Stimulated activated CD8-positive, alpha-beta memory T cell treated with anti-CD3 and anti-CD28 coated beads, Interleukin-7, amount 100 ng/mL, for 4 hours (primary cell): ENCODE measurements around the gene KRIT1.
"Not testable (repeated sequence)": the region's sequence is repeated elsewhere in the genome, so short reads cannot be mapped to it uniquely, and the experiment has no call there.

Experiments used
- DNase-seq, 2 donors: peaks; one replicate each; pipeline ENCODE4 v3.0.0-alpha.2; 2020; ENCODE audit warnings: low read depth in 2 of 2

KRIT1 gene

DNA sequence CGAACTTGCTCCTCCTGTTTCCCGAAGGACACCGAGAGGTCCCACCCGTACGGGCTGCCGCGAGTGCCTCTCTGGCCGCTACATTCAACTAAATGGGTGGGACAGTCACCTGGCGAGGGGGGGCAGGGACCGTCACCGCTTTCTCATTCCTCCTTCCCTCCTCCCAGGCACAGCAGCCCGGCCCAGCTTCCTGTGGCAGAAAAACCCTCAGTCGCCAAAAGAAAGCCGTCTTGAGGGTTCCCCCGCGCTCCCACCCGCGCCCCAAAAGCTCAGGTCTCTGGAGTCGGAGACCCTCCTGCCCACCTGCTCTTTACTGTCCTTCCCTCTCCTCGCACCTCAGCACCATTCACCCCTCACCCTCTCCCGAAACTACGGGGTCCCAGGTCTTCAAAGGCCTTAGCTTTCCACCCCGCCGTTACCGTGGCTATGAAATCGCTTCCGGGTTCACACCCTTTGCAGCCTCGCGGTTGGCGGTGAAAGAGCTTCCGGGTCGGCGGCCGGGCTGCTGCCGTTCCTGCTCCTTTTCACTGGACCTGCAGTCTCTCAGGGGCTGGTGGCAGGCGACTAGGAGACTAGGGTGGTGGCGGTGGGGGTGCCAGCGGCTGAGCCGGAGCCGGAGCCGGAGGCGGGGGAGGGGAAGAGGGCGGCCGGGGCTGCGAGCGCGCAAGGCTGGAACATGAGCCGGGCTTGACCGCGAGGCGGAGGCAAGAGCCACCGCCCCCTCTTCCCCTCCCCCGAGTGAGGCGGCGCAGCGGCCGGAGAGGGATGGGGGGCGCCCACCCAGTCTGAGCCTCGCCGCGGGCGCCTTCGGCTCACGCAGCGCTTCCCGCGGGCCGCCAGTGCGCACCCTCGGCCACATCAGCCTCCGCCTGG is at the start of gene KRIT1, which contains the start of gene ANKIB1:
Gene KRIT1, minus strand, starts transcription at position 428 of the 873 bp plus-strand sequence. CDS start 3,779 bp downstream, outside the sequence.
Gene ANKIB1, plus strand, starts transcription at position 488 of the 873 bp plus-strand sequence. CDS start 49,005 bp downstream, outside the sequence.
- peak; percentile 82 for DNase-seq

DNA sequence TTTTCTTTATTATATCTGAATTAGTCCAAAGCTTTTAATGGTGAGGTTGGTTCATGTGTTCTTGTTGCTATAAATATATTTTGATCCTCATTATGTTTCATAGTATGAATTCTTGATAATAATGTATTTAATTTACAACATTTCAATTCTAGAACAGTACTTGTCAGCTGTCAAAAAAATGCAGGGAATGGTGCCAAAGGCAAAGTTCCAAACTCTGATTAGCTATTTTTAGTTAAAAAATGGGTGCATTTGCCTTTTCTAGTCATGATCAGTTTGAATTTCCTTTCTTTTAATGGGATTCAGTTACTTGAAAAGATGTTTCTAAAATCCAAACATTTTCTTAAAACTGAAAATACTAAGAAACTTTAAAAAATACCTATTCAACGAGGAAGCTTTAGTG is 49.7 kb upstream of the KRIT1 start:
- DNase-seq = no peak

- DNase-seq = no peak
Observed at GRCh38 chr7:92293896-92294590, 48.3 kb upstream of the KRIT1 start.

- no peak for DNase-seq
Observed at GRCh38 chr7:92292981-92293380, 47.3 kb upstream of the KRIT1 start.

- no peak for DNase-seq
Observed at GRCh38 chr7:92289321-92289720, 43.6 kb upstream of the KRIT1 start.

DNA sequence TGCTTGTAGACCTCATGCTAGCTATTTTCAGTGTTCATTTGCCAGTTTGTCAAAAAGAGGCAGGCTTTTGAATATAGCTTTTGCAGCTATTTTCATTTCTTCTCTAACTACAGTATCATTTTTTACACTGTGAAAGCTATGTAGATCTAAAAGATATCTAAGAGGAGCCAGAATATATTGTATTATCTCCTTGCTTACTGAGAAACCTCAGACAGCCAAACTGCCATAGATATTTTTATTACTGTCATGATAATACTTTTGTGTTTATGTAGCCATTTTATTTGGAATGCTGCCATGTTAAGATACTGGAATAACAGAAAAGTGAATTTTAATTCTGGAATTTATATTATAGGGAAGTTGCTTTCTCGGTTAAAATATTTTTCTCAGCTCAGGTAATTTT is 37.2 kb upstream of the KRIT1 start:
- no peak for DNase-seq

- DNase-seq = no peak
Observed at GRCh38 chr7:92282221-92282814, 36.6 kb upstream of the KRIT1 start.

- no peak for DNase-seq
Observed at GRCh38 chr7:92281031-92281430, 35.3 kb upstream of the KRIT1 start.

GRCh38 chr7:92279396-92280031 is 33.8 kb upstream of the KRIT1 start:
- DNase-seq = no peak

- DNase-seq = no peak
Observed at GRCh38 chr7:92276460-92276864, 30.7 kb upstream of the KRIT1 start.

DNA sequence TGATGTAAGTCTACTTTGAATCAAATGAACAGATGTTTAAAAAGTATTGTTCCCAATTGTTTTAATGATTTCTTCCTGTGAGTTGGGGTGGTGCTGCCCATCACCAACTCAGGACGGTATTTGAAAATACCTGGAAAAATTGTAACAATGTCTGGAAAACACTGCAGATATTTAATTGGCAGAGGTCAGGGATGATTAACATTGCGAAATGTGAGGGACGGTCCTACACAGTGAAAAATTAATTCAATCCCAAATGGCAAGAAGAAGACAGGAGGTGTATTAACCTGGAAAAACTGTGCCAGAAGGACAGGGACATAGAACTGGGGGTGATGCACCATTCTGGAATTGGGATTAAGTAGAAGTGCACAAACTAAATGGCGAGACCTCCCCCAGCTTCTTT is 29.6 kb upstream of the KRIT1 start:
- no peak for DNase-seq

DNA sequence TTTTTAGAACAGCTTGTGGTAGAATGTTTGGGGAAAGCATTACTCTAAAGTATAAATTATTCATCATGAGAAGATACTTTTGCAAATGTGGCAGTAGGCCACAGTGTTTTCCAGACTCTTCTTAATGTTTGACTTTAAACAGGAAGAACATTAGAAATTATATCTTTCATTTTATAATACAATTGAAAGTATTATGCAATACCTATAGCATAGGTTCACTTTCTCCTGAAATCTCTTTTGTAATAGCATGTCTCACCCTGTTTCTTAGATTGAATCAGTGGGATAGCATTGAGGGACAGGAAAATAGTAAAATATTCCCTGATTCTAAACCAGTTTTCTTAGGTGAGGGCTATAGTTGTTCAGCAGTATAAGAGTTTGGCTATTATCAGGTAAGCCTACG is 23.2 kb upstream of the KRIT1 start:
- DNase-seq = no peak

- no peak for DNase-seq
Observed at GRCh38 chr7:92266415-92267241, 20.9 kb upstream of the KRIT1 start.

GRCh38 chr7:92260248-92260781 is 14.6 kb upstream of the KRIT1 start:
- DNase-seq = no peak

DNA sequence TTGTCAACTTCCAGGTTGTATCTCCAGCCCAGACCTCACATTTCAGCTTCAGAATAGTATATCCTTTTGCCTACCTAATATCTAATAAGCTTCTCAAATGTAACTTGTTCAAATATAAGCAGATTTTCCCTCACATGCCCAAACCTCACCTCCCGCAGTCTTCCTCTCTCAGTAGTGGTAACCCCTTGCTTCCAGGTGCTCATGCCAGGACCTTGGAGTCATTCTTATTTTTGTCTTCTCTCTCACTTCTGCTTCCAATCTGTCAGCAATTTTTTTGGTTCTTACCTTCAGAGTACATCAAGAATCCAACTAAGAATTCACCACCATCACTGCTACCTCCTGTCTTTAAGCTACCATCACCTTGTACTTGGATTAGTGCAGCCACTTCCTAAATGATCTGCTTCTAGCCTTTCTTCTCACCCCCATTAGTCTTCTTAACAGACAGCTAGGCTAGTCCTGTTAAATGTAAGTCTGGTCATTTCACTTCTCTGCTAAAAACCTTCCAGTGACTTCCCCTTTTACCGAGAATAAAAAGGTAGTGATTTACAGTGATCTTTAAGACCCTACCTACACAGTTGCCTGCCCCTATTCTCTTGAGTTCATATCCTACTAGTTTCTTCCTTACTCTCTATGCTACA is 14.0 kb upstream of the KRIT1 start:
- DNase-seq = no peak

DNA sequence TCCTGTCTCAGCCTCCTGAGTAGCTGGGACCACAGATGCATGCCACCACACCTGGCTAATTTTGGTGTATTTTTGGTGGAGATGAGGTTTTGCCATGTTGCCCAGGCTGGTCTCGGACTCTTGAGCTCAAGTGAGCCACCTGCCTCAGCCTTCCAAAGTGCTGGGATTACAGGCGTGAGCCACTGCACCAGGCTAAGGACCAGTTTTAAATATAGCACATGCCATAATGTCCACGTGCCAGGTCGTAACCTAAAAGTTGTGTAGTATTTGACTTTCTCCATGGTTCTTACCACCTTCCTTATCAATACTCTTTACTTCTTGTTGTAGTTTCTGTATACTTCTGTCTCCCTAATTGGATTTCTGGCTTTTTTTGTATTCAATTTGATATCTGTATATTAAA is 13.3 kb upstream of the KRIT1 start:
- DNase-seq = no peak

GRCh38 chr7:92255308-92255707 is 9.6 kb upstream of the KRIT1 start:
- DNase-seq = no peak

DNA sequence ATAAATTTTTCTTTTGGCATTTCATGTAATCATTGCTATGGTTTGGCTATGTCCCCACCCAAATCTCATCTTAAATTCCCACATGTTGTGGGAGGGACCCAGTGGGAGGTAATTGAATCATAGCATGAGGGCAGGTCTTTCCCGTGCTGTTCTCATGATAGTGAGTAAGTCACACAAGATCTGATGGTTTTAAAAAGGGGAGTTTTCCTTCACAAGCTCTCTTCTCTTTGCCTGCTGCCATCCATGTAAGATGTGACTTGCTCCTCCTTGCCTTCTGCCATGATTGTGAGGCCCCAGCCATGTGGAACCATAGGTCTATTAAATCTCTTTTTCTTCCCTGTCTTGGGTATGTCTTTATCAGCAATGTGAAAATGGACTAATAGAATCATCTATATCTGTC is 9.1 kb upstream of the KRIT1 start:
- DNase-seq = not testable (repeated sequence)

DNA sequence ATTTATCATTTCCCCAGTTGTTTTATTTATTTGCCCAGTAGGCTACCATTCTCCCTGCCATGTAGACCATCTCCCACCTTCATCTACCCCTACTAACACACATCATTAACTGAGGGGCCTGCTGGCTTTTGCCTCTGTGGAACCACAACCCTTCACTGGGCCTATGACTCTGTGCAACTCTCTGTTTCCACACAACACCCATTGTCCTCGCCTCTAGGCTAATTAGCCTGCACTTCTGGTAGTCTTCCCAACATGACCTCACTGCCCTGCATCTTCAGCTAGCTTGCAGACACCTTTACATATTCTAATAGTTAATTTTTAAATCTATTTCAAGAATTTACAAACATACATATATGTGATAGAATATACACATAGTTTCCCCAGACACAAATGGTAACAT is 7.5 kb upstream of the KRIT1 start:
- no peak for DNase-seq

DNA sequence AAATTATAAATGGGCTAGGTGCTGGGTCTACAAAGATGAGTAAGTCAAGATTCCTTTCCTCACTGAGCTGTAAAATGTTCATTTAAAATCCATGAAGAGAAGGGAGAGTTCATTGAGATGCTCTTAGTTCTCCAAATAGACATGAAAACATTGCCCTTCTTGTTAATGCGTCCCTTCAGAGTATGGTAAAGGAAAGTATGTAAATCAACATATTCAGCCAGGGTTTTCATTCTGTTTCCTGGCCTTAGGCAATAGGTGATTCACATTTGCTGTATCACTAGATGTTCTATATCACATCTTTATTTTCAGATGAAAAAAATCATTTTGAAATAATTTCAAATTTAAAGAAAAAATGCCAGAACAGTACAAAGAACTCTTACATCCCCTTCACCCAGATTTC is 5.5 kb upstream of the KRIT1 start:
- no peak for DNase-seq
